Sigmoid colon (tissue), 7 donors: ENCODE results near the gene SORCS2. TPM values are rescaled to one million over a fixed set of nuclear protein-coding genes. Genes with fewer than 3 reads are reported as not detected.

Experiments
- DNase-seq: peaks from one replicate; pipeline ENCODE4 v3.0.0-alpha.2; 2019
- H3K27ac ChIP-seq, 4 donors: fragments of 200-600 bp; sonication (generic); one replicate each; pipeline ENCODE4 v1.5.1; 2016 to 2019; ENCODE audit warnings: mild to moderate bottlenecking in 1 of 4
- H3K27me3 ChIP-seq, 3 donors: fragments of 200-600 bp; sonication (generic); one replicate each; pipeline ENCODE4 v1.5.1; 2019; ENCODE audit warnings: mild to moderate bottlenecking in 1 of 3
- H3K36me3 ChIP-seq, 4 donors: fragments of 200-600 bp; sonication (generic); one replicate each; pipeline ENCODE4 v1.5.1; 2016 to 2019
- H3K4me1 ChIP-seq, 4 donors: fragments of 200-600 bp; sonication (generic); one replicate each; pipeline ENCODE4 v1.5.1; 2017 to 2019
- H3K4me3 ChIP-seq, 4 donors: fragments of 200-600 bp; sonication (generic); one replicate each; pipeline ENCODE4 v1.5.1; 2017 to 2019; ENCODE audit warnings: mild to moderate bottlenecking in 2 of 4, moderate library complexity in 1 of 4
- H3K9me3 ChIP-seq, 4 donors: fragments of 200-600 bp in 3 of 4; sonication (generic) in 3 of 4; one replicate each; pipeline versions ENCODE4 v1.5.1 to v1.6.1; 2013 to 2019
- EP300 ChIP-seq, 4 donors: sonication (generic); formaldehyde crosslinking; IDR thresholded peaks; one replicate each; pipeline ENCODE4 v1.6.1; 2017; ENCODE audit warnings: antibody characterized with exemption in 4 of 4
- POLR2A ChIP-seq, 2 donors: fragments of 450-650 bp; IDR thresholded peaks; one replicate each; pipeline ENCODE4 v1.6.1; 2016; ENCODE audit warnings: antibody characterized with exemption in 2 of 2, mild to moderate bottlenecking in 2 of 2, moderate library complexity in 2 of 2
- POLR2AphosphoS5 ChIP-seq, 4 donors: sonication (generic); formaldehyde crosslinking; IDR thresholded peaks; one replicate each; pipeline ENCODE4 v1.6.1; 2017; ENCODE audit warnings: antibody characterized with exemption in 4 of 4
- WGBS, 2 donors: extraction: QIAGEN DNeasy Blood & Tissue Kit; methylation state at CpG; one replicate each; pipeline ENCODE4 v1.1.7; 2013; 5-methylcytosine and 5-hydroxymethylcytosine counted together
- intact Hi-C: fragments of 100-400 bp; cut with DNase I; formaldehyde crosslinking; loops from one replicate; pipeline ENCODE4 v1.15.1; 2023
- polyA plus RNA-seq, 3 donors: library from polyadenylated mRNA; stranded (reverse); fragments of 200-250 nt; gene quantifications; one replicate each; pipeline ENCODE4 v1.2.3, GENCODE V29; 2013
- total RNA-seq, 4 donors: library from RNA; depleted of rRNA; stranded (reverse); fragments of >200 nt; gene quantifications; one replicate each; pipeline ENCODE4 v1.1.0, GENCODE V29; 2016
- TF ChIP-seq, protein P1 (sequence below), 4 experiments: fragments of 450-650 bp in 3 of 4; fragments of 200-600 bp in 1 of 4; IDR thresholded peaks; one replicate each; pipeline ENCODE4 v1.5.1; 2016 to 2019; ENCODE audit warnings: antibody characterized with exemption in 4 of 4, mild to moderate bottlenecking in 3 of 4, moderate library complexity in 2 of 4
- donor health status: healthy with polysubstance abuse.
- donor health status: Bipolar disorder and iron deficiency.
- donor health status: healthy.

Gene SORCS2
- total and polyA plus RNA-seq, 7 donors: 1.8 to 6.4 (median 3.9) TPM; not detected in 2

- DNase-seq: no peak
- Histone ChIP-seq H3K27me3 (no peaks in the 10 kb centered on the region), H3K4me3 (no peak overlapping the region), H3K27ac (no peak overlapping the region), H3K4me1 (no peaks in the 10 kb centered on the region), H3K36me3 (no peaks in the 10 kb centered on the region), H3K9me3 (peaks cover 0 to 3% (median 0%) of the 10 kb centered on the region in 4 donors)
- intact Hi-C loops: no loop called here
- TF ChIP-seq POLR2AphosphoS5 (IDR thresholded peaks at IDR 0.05) (no peak), POLR2A (IDR thresholded peaks at IDR 0.05) (no peak), EP300 (IDR thresholded peaks at IDR 0.05) (no peak)
- TF ChIP-seq, protein P1, sequence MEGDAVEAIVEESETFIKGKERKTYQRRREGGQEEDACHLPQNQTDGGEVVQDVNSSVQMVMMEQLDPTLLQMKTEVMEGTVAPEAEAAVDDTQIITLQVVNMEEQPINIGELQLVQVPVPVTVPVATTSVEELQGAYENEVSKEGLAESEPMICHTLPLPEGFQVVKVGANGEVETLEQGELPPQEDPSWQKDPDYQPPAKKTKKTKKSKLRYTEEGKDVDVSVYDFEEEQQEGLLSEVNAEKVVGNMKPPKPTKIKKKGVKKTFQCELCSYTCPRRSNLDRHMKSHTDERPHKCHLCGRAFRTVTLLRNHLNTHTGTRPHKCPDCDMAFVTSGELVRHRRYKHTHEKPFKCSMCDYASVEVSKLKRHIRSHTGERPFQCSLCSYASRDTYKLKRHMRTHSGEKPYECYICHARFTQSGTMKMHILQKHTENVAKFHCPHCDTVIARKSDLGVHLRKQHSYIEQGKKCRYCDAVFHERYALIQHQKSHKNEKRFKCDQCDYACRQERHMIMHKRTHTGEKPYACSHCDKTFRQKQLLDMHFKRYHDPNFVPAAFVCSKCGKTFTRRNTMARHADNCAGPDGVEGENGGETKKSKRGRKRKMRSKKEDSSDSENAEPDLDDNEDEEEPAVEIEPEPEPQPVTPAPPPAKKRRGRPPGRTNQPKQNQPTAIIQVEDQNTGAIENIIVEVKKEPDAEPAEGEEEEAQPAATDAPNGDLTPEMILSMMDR (IDR thresholded peaks at IDR 0.05): no peak
- 50 to 88% methylated on average over 6 of the region's 6 CpGs for WGBS, 2 donors
Measured at GRCh38 chr4:7675136-7675535, 482.8 kb downstream of the SORCS2 start.

DNA sequence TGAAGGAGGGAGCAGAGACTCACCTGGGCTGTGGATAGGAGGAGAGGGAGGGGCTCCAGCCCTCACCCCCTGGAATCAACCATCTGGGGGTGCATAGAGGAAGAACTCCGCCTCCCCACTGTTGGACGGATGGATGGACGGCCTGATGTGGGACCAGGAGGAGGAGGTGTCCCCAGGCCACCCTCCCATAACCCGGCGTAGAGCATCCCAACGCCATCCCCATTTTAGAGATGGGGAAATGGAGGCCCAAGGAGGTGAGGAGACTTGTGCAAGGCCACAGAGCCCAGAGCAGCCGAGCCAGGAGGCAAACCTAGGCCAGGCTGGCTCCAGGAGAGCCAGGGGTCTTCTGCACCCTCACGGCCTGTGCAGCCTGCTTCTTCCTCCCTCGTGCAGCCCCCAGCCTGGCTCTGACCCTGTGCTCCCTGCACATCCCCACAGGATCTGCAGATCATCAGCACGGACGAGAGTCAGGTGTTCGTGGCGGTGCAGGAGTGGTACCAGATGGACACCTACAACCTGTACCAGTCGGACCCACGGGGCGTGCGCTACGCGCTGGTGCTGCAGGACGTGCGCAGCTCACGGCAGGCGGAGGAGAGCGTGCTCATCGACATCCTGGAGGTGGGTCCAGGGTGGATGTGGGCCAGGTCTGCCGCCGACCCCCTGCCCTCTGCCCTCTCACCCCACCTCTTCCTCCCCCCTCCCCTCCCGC is 483.4 kb downstream of the SORCS2 start:
- H3K27ac ChIP-seq: no peak overlapping the region
- H3K27me3 ChIP-seq: no peaks in the 10 kb centered on the region
- H3K9me3 ChIP-seq: peaks cover 0 to 3% (median 0%) of the 10 kb centered on the region in 4 donors
- H3K4me1 ChIP-seq: no peaks in the 10 kb centered on the region
- H3K4me3 ChIP-seq: no peak overlapping the region
- H3K36me3 ChIP-seq: no peaks in the 10 kb centered on the region
- no peak for DNase-seq
- TF ChIP-seq, protein P1 (IDR thresholded peaks at IDR 0.05): no peak
- TF ChIP-seq POLR2AphosphoS5 (IDR thresholded peaks at IDR 0.05) (no peak), POLR2A (IDR thresholded peaks at IDR 0.05) (no peak), EP300 (IDR thresholded peaks at IDR 0.05) (no peak)
- intact Hi-C loops: no loop called here
- 82 to 83% methylated on average over 28 of the region's 28 CpGs for WGBS, 2 donors

DNA sequence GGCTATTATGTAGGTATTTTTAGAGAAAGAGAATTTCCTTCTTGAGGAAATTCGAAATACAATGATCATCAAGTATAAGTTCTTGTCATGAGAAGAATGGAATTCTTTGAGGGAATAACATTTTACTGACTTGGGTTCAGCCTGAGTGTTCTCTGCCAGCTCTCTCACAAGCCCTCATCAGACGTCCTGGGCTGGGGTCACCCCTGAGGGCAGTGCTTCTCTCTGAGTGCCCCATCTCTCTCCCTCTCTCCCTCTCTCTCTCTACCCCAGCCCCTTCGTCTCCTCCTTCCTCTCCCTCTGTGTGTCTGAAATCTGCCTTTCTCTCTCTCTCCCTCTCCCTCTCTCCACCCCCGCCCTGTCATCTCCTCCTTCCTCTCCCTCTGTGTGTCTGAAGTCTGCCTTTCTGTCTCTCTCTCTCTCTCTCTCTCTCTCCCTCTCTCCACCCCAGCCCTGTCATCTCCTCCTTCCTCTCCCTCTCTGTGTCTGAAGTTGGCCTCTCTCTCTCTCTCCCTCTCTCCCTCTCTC is 484.1 kb downstream of the SORCS2 start:
- no peaks in the 10 kb centered on the region for H3K36me3 ChIP-seq
- DNase-seq: no peak
- H3K4me3 ChIP-seq: no peak overlapping the region
- 35 to 37% methylated on average over 4 of the region's 4 CpGs for WGBS, 2 donors
- TF ChIP-seq, protein P1 (IDR thresholded peaks at IDR 0.05): no peak
- TF ChIP-seq POLR2A (IDR thresholded peaks at IDR 0.05) (no peak), EP300 (IDR thresholded peaks at IDR 0.05) (no peak), POLR2AphosphoS5 (IDR thresholded peaks at IDR 0.05) (no peak)
- H3K9me3 ChIP-seq: peaks cover 0 to 4% (median 0%) of the 10 kb centered on the region in 4 donors
- intact Hi-C loops: no loop called here
- no peaks in the 10 kb centered on the region for H3K4me1 ChIP-seq
- no peaks in the 10 kb centered on the region for H3K27me3 ChIP-seq
- H3K27ac ChIP-seq: no peak overlapping the region

DNA sequence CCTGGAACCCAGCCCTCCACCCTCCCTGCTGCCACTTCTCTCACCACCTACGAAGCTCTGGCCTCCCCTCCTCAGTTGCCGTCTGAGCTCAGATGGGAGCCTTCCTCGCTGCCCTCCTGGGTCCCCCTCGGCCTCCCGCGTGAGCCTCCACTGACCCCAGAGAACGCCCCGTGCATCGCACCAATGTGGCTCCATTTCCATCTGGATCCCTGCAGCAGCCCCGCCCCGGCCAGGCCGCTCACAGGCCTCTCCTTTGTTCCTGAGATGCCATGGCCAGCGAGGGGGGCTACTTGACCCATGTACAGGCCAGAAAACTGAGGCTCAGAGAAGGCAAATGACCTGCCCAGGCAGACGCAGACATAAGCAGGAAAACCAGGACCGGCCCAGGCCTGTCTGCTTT is 484.7 kb downstream of the SORCS2 start:
- intact Hi-C loops: no loop called here

More for the DNA sequence above, 484.7 kb downstream of the SORCS2 start:
- H3K36me3 ChIP-seq: no peaks in the 10 kb centered on the region
- H3K4me1 ChIP-seq: no peaks in the 10 kb centered on the region
- DNase-seq: no peak
- WGBS, 2 donors: 74 to 81% methylated on average over 15 of the region's 15 CpGs
- peaks cover 0 to 5% (median 0%) of the 10 kb centered on the region in 4 donors for H3K9me3 ChIP-seq
- no peaks in the 10 kb centered on the region for H3K27me3 ChIP-seq
- H3K4me3 ChIP-seq: no peak overlapping the region
- TF ChIP-seq POLR2AphosphoS5 (IDR thresholded peaks at IDR 0.05) (no peak), POLR2A (IDR thresholded peaks at IDR 0.05) (no peak), EP300 (IDR thresholded peaks at IDR 0.05) (no peak)
- TF ChIP-seq, protein P1 (IDR thresholded peaks at IDR 0.05): no peak
- no peak overlapping the region for H3K27ac ChIP-seq
